NB4 (cell line): Measurements from ENCODE around the gene MARS1.
"Not testable (repeated sequence)": the region's sequence is repeated elsewhere in the genome, so short reads cannot be mapped to it uniquely, and the experiment has no call there.

ENCODE experiments used
- DNase-seq: peaks from one replicate; pipeline ENCODE4 v3.0.0; 2010; ENCODE audit warnings: low read depth
- H3K4me3 ChIP-seq: one replicate; pipeline ENCODE4 v1.5.1; 2011; ENCODE audit warnings: mild to moderate bottlenecking, low read depth, low read length, moderate library complexity
- CTCF ChIP-seq: IDR thresholded peaks from one replicate; pipeline ENCODE4 v1.5.1; 2012; ENCODE audit warnings: low read depth, low read length
- MAX ChIP-seq: IDR thresholded peaks from 2 replicates; pipeline ENCODE4 v1.6.1; 2011; ENCODE audit warnings: low read depth, low read length
- MYC ChIP-seq: IDR thresholded peaks from 2 replicates; pipeline ENCODE4 v1.6.1; 2011; ENCODE audit warnings: low read depth, low read length
- POLR2A ChIP-seq: IDR thresholded peaks from 2 replicates; pipeline ENCODE4 v1.6.1; 2011; ENCODE audit warnings: mild to moderate bottlenecking; ENCODE audit not compliant: insufficient read length; ENCODE audit errors: extremely low read depth

The MARS1 gene

GRCh38 chr12:57485695-57486094, 2.2 kb upstream of the MARS1 start:
- H3K4me3 ChIP-seq: no peak overlapping the region
- DNase-seq: no peak
- TF ChIP-seq MAX: no peak
- no peak for TF ChIP-seq POLR2A
- no peak for TF ChIP-seq CTCF
- no peak for TF ChIP-seq MYC

- TF ChIP-seq POLR2A (no peak), CTCF (no peak), MYC (no peak)
- no peak for DNase-seq
These were observed 742 bp upstream of the MARS1 start for GRCh38 chr12:57487055-57487596.

GRCh38 chr12:57488402-57489156, 711 bp downstream of the MARS1 start:
- peak overlapping the region; percentile 99 for H3K4me3 ChIP-seq
- no peak for DNase-seq
- TF ChIP-seq MYC (no peak), MAX (no peak), CTCF (no peak), POLR2A (no peak)

More at GRCh38 chr12:57487055-57487596, 742 bp upstream of the MARS1 start:
- H3K4me3 ChIP-seq: no peak overlapping the region

- peak; percentile 23 for DNase-seq
These were observed 1.3 kb downstream of the MARS1 start for GRCh38 chr12:57489157-57489641.

GRCh38 chr12:57490126-57490525, 2.3 kb downstream of the MARS1 start:
- no peak overlapping the region for H3K4me3 ChIP-seq
- TF ChIP-seq POLR2A: no peak
- no peak for TF ChIP-seq MAX
- no peak for TF ChIP-seq MYC
- DNase-seq: no peak

More at GRCh38 chr12:57489157-57489641, 1.3 kb downstream of the MARS1 start:
- H3K4me3 ChIP-seq: peak overlapping the region; percentile 99
- TF ChIP-seq MAX (no peak), MYC (no peak), POLR2A (no peak), CTCF (no peak)

- TF ChIP-seq CTCF (peak; percentile 25), POLR2A (no peak)
- H3K4me3 ChIP-seq: no peak overlapping the region
- peak; percentile 27 for DNase-seq
These were observed 3.8 kb downstream of the MARS1 start for GRCh38 chr12:57491393-57492280.

GRCh38 chr12:57495051-57495701, 7.3 kb downstream of the MARS1 start:
- DNase-seq, H3K4me3 ChIP-seq: not testable (repeated sequence)
